Chondrocyte (in vitro differentiated cells): ENCODE measurements around the gene LRP1-AS. TPM values are rescaled to one million over a fixed set of nuclear protein-coding genes. Genes with fewer than 3 reads are reported as not detected.
A peak's percentile ranks its signal among the peaks of the same experiment; 100 is the strongest.

ENCODE experiments used
- DNase-seq: peaks from one replicate; pipeline ENCODE4 v3.0.0; 2021; ENCODE audit warnings: mixed read lengths, low spot score
- H3K27ac Mint-ChIP-seq: one replicate; pipeline ENCODE4 v1.8.0; 2021; ENCODE audit warnings: mild to moderate bottlenecking, moderate library complexity, mixed read lengths; ENCODE audit not compliant: unreplicated experiment
- H3K27me3 Mint-ChIP-seq: 2 replicates; pipeline ENCODE4 v1.8.0; 2021; ENCODE audit warnings: low read depth, mixed read lengths
- H3K36me3 Mint-ChIP-seq: 2 replicates; pipeline ENCODE4 v1.8.0; 2021; ENCODE audit warnings: low read depth, mixed read lengths
- H3K4me1 Mint-ChIP-seq: 2 replicates; pipeline ENCODE4 v1.8.0; 2021; ENCODE audit warnings: low read depth, mild to moderate bottlenecking, mixed read lengths
- H3K4me3 Mint-ChIP-seq: one replicate; pipeline ENCODE4 v1.8.0; 2021; ENCODE audit warnings: mild to moderate bottlenecking, moderate library complexity, mixed read lengths; ENCODE audit not compliant: unreplicated experiment
- H3K9me3 Mint-ChIP-seq: 2 replicates; pipeline ENCODE4 v1.8.0; 2021; ENCODE audit warnings: low read depth, mixed read lengths
- CTCF ChIP-seq: fragments of 200-600 bp; sonication (generic); IDR thresholded peaks from 2 replicates; pipeline ENCODE4 v1.5.0; 2021; ENCODE audit warnings: antibody characterized with exemption, mild to moderate bottlenecking, moderate library complexity
- long read RNA-seq: library from polyadenylated mRNA; stranded (forward); transcript quantifications from one replicate; pipeline ENCODE4 v2.0.0, GENCODE V29; 2021
- total RNA-seq: library from RNA; stranded (reverse); gene quantifications from 3 replicates; pipeline ENCODE4 v1.2.1, GENCODE V29; 2021

The LRP1-AS gene
- not detected in 3 replicates for total RNA-seq
- long read RNA-seq = 0 reads

- H3K27ac Mint-ChIP-seq = peak within 1 kb of the TSS; percentile 90
- peaks cover 74% of the 10 kb centered on the region for H3K4me1 Mint-ChIP-seq
Measured at GRCh38 chr12:57146961-57147944, at the start of gene LRP1-AS. Gene LRP1-AS (minus strand): TSS chr12:57147619.

GRCh38 chr12:57196956-57197355, 49.5 kb upstream of the LRP1-AS start:
- H3K9me3 Mint-ChIP-seq = no peaks in the 10 kb centered on the region
- no peak overlapping the region for H3K4me3 Mint-ChIP-seq
- no peak overlapping the region for H3K27ac Mint-ChIP-seq
- peaks cover 60% of the 10 kb centered on the region for H3K36me3 Mint-ChIP-seq
- no peaks in the 10 kb centered on the region for H3K4me1 Mint-ChIP-seq
- H3K27me3 Mint-ChIP-seq = no peaks in the 10 kb centered on the region
- TF ChIP-seq CTCF = no peak
- DNase-seq = no peak

More at GRCh38 chr12:57146961-57147944, at the start of gene LRP1-AS:
- Mint-ChIP-seq H3K9me3 (no peaks in the 10 kb centered on the region), H3K4me3 (peak within 1 kb of the TSS; percentile 33), H3K27me3 (no peaks in the 10 kb centered on the region), H3K36me3 (peaks cover 42% of the 10 kb centered on the region)
- no peak for TF ChIP-seq CTCF
- no peak for DNase-seq

GRCh38 chr12:57196439-57196838, 49.0 kb upstream of the LRP1-AS start:
- Mint-ChIP-seq H3K4me3 (no peak overlapping the region), H3K27me3 (no peaks in the 10 kb centered on the region), H3K4me1 (no peaks in the 10 kb centered on the region), H3K36me3 (peaks cover 64% of the 10 kb centered on the region), H3K27ac (peak overlapping the region; percentile 46), H3K9me3 (no peaks in the 10 kb centered on the region)
- TF ChIP-seq CTCF = no peak
- DNase-seq = no peak

- TF ChIP-seq CTCF = no peak
- no peak overlapping the region for H3K4me3 Mint-ChIP-seq
- no peaks in the 10 kb centered on the region for H3K27me3 Mint-ChIP-seq
- H3K36me3 Mint-ChIP-seq = peaks cover 61% of the 10 kb centered on the region
- no peaks in the 10 kb centered on the region for H3K9me3 Mint-ChIP-seq
- H3K27ac Mint-ChIP-seq = no peak overlapping the region
- no peaks in the 10 kb centered on the region for H3K4me1 Mint-ChIP-seq
- DNase-seq = no peak
Measured at GRCh38 chr12:57195611-57196371, 48.4 kb upstream of the LRP1-AS start.

GRCh38 chr12:57195186-57195585, 47.8 kb upstream of the LRP1-AS start:
- Mint-ChIP-seq H3K4me1 (no peaks in the 10 kb centered on the region), H3K27me3 (no peaks in the 10 kb centered on the region), H3K4me3 (no peak overlapping the region), H3K27ac (no peak overlapping the region), H3K9me3 (no peaks in the 10 kb centered on the region), H3K36me3 (peaks cover 60% of the 10 kb centered on the region)
- TF ChIP-seq CTCF = no peak
- DNase-seq = no peak
